ENCODE data around the gene CTXND2. TPM values are rescaled to one million over a fixed set of nuclear protein-coding genes. Genes with fewer than 3 reads are reported as not detected.

Gene CTXND2
- total and polyA plus RNA-seq, 3 donors from 2014 or later = 0.26 to 1.0 (median 0.31) TPM

DNA sequence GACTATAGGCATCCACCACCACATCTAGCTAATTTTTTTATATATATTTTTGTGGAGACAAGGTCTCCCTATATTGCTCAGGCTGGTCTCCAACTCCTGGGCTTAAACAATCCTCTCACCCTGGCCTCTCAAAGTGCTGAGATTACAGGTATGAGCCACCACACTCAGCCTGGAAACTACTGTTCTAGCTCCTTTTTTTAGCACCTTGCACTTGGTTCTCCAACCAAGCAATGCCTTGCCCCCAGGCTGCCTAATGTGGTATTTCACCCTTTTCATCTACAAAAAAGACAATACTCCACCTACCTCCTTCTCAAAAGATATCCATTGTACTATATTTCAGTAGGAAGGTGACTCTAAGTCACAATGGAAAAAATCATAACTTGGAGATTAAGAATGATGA is 17.3 kb upstream of the CTXND2 start:
- Histone ChIP-seq H3K9me3 (no peaks in the 10 kb centered on the region), H3K4me3 (no peak overlapping the region), H3K4me1 (peaks cover 3% of the 10 kb centered on the region), H3K27ac (no peak overlapping the region), H3K36me3 (ENCODE audit: low read depth, missing control alignments) (no peaks in the 10 kb centered on the region), H3K27me3 (no peaks in the 10 kb centered on the region)
- TF ChIP-seq, protein P1, sequence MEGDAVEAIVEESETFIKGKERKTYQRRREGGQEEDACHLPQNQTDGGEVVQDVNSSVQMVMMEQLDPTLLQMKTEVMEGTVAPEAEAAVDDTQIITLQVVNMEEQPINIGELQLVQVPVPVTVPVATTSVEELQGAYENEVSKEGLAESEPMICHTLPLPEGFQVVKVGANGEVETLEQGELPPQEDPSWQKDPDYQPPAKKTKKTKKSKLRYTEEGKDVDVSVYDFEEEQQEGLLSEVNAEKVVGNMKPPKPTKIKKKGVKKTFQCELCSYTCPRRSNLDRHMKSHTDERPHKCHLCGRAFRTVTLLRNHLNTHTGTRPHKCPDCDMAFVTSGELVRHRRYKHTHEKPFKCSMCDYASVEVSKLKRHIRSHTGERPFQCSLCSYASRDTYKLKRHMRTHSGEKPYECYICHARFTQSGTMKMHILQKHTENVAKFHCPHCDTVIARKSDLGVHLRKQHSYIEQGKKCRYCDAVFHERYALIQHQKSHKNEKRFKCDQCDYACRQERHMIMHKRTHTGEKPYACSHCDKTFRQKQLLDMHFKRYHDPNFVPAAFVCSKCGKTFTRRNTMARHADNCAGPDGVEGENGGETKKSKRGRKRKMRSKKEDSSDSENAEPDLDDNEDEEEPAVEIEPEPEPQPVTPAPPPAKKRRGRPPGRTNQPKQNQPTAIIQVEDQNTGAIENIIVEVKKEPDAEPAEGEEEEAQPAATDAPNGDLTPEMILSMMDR (IDR thresholded peaks at IDR 0.05) = no peak
- TF ChIP-seq POLR2A (IDR thresholded peaks at IDR 0.05) = no peak
- intact Hi-C loops (cut with DNase I; ENCODE audit: low total_unique reads) = no loop called here
- no peak for DNase-seq

DNA sequence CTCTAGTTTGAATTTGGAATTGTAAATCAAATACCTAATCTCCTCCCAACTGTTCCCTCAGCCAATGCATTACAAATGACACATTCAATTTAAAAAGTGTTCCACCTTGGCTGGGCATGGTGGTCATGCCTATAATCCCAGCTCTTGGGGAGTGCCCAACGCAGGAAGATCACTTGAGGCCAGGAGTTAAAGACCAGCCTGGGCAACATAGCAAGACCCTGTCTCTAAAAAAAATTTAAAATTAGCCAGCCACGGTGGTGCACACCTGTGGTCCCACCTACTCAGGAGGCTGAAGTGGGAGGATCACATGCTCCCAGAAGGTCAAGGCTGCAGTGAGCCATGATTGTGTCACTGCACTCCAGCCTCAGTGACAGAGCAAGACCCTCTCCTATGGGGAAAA is 14.4 kb upstream of the CTXND2 start:
- Histone ChIP-seq H3K27ac (no peak overlapping the region), H3K36me3 (ENCODE audit: low read depth, missing control alignments) (no peaks in the 10 kb centered on the region), H3K9me3 (no peaks in the 10 kb centered on the region), H3K4me3 (no peak overlapping the region), H3K27me3 (no peaks in the 10 kb centered on the region), H3K4me1 (peaks cover 3% of the 10 kb centered on the region)
- no peak for DNase-seq
- no peak for TF ChIP-seq POLR2A (IDR thresholded peaks at IDR 0.05)
- TF ChIP-seq, protein P1 (IDR thresholded peaks at IDR 0.05) = no peak
- WGBS, 2 donors = 66 to 82% methylated on average over 2 of the region's 2 CpGs
- intact Hi-C loops (cut with DNase I; ENCODE audit: low total_unique reads) = no loop called here

DNA sequence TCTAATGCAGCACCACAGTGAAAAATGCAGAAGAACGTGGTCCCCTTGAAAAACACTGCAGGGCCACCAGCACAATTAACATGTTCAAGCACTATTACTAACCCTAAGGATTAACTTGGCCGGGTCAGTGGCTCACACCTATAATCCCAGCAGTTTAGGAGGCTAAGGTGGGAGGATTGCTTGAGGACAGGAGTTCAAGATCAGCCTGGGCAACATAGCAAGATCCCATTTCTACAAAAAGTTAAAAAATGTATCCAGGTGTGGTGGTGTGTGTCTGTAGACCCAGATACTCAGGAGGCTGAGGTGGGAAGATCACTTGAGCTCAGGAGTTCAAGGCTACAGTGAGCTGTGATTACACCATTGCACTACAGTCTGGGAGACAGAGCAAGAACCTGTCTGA is 13.4 kb upstream of the CTXND2 start:
- DNase-seq = no peak
- Histone ChIP-seq H3K27ac (peak overlapping the region in 1 of 2 donors; percentile 98), H3K9me3 (no peaks in the 10 kb centered on the region), H3K4me3 (no peak overlapping the region), H3K36me3 (ENCODE audit: low read depth, missing control alignments) (no peaks in the 10 kb centered on the region), H3K27me3 (no peaks in the 10 kb centered on the region), H3K4me1 (peaks cover 3% of the 10 kb centered on the region)
- TF ChIP-seq POLR2A (IDR thresholded peaks at IDR 0.05) = no peak
- TF ChIP-seq, protein P1 (IDR thresholded peaks at IDR 0.05) = no peak
- WGBS, 2 donors = 84 to 95% methylated on average over 2 of the region's 2 CpGs
- intact Hi-C loops (cut with DNase I; ENCODE audit: low total_unique reads) = no loop called here

DNA sequence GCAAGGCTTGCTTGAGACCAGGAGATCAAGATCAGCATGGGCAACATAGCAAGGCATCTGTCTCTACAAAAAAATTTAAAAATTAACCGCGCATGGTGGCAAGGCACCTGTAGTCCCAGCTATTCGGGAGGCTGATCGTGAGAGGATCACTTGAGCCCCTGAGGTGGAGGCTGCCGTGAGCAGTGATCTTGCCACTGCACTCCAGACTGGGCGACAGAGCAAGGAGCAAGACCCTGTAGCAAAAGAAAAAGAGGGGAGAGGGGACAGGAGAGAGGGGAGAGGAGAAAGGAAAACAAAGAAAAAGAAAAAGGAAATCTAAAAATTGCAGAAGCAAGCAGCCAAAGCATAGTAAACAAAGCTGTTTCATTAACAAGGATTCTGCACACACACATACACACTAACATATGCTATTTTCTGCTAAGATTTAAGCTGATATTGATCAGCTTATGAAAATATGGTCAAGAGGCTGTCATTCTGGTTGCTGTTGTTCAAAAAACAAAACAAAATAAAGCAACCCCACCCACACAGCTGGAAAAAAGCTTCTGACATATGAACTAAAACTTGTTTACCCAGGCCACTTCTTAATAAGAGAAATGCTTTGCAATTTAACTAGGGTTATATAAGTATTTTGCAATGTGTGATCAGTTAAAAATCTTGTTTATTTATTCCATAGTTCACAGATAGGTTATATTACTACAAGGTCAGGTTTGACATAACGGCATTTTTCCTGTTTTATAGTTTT is 12.3 kb upstream of the CTXND2 start:
- Histone ChIP-seq H3K4me3 (peak overlapping the region; percentile 91 to 96), H3K27ac (peak overlapping the region; percentile 35 to 98), H3K9me3 (no peaks in the 10 kb centered on the region), H3K4me1 (peaks cover 3% of the 10 kb centered on the region), H3K27me3 (no peaks in the 10 kb centered on the region), H3K36me3 (ENCODE audit: low read depth, missing control alignments) (no peaks in the 10 kb centered on the region)
- TF ChIP-seq, protein P1 (IDR thresholded peaks at IDR 0.05) = no peak
- TF ChIP-seq POLR2A (IDR thresholded peaks at IDR 0.05) = no peak
- intact Hi-C loops (cut with DNase I; ENCODE audit: low total_unique reads) = no loop called here
- DNase-seq = peak; percentile 48
- 15 to 24% methylated on average over 7 of the region's 7 CpGs for WGBS, 2 donors
